Heart left ventricle (tissue), 13 donors: Measurements from ENCODE around the gene RAB1B.

Experiments used
- CTCF ChIP-seq, 12 donors: fragments of 200-600 bp; sonication (generic) in 4 of 12; IDR thresholded peaks; one replicate each; pipeline versions ENCODE4 v1.5.0 to v1.8.0; 2018 to 2022; ENCODE audit warnings: antibody characterized with exemption in 12 of 12, mild to moderate bottlenecking in 5 of 12
- POLR2A ChIP-seq, 2 donors: fragments of 450-650 bp; IDR thresholded peaks; one replicate each; pipeline ENCODE4 v1.6.1; 2017; ENCODE audit warnings: antibody characterized with exemption in 2 of 2, mild to moderate bottlenecking in 2 of 2, moderate library complexity in 2 of 2
- donor health status: ischemic (EF 13 %, LVEDD 7.1; RV severe dilation, severe dysfunction).
- donor health status: DM: no; HTN: yes; CAD: no.
- donor health status: DM: no; HTN: no; CAD: no.
- donor health status: ischemic (EF 25% LVEDD 6.9; RV normal size, moderate dysfunction).
- donor health status: ischemic (EF 25% LVEDD 5.7; RV mildly dilated, moderate dysfunction).
- donor health status: ischemic (EF 35%, LVEDD 5.7; RV mildly dilated, moderate dysfunction).
- donor health status: nonischemic (EF 11% LVEDD 7.7; RV severe dilation, severe dysfunction).
- donor health status: DM: yes; HTN: yes; CAD: no.
- donor health status: PGD.
- donor health status: ischemic (EF 29% LVEDD 5.4; RV normal size, mild dysfunction).
- donor health status: nonischemic (EF 23%, LVEDD 6.1; RV moderate dilation, normal function).

- TF ChIP-seq CTCF (IDR thresholded peaks at IDR 0.05) (no peak), POLR2A (IDR thresholded peaks at IDR 0.05) (no peak)
Observed at GRCh38 chr11:66321606-66322005, 53.2 kb downstream of the RAB1B start.
